Liver (tissue), 9 donors: ENCODE results near the gene TBC1D16. TPM values are rescaled to one million over a fixed set of nuclear protein-coding genes. Genes with fewer than 3 reads are reported as not detected.

Source experiments
- DNase-seq: peaks from one replicate; pipeline ENCODE4 v3.0.0-alpha.2; 2017; ENCODE audit warnings: low spot score
- H3K27ac ChIP-seq, 2 donors: one replicate each; pipeline ENCODE4 v1.7.0; 2013; ENCODE audit warnings: inconsistent platforms in 2 of 2, low read length in 2 of 2, control low read depth in 1 of 2, low read depth in 1 of 2, mild to moderate bottlenecking in 1 of 2
- H3K27me3 ChIP-seq, 4 donors: one replicate each; pipeline versions ENCODE4 v1.6.1 to v1.7.0; 2013; ENCODE audit warnings: low read length in 3 of 4, inconsistent platforms in 1 of 4, mild to moderate bottlenecking in 1 of 4, moderate library complexity in 1 of 4; ENCODE audit not compliant: control insufficient read depth in 4 of 4, insufficient read depth in 4 of 4
- H3K36me3 ChIP-seq, 4 donors: one replicate each; pipeline versions ENCODE4 v1.6.1 to v1.7.0; 2013; ENCODE audit warnings: low read length in 3 of 4, mild to moderate bottlenecking in 3 of 4, low read depth in 1 of 4, moderate library complexity in 1 of 4; ENCODE audit not compliant: control insufficient read depth in 4 of 4, insufficient read depth in 3 of 4
- H3K4me1 ChIP-seq, 4 donors: one replicate each; pipeline versions ENCODE4 v1.6.1 to v1.7.0; 2013; ENCODE audit warnings: low read length in 3 of 4, mild to moderate bottlenecking in 3 of 4, moderate library complexity in 1 of 4; ENCODE audit not compliant: control insufficient read depth in 4 of 4, insufficient read depth in 4 of 4
- H3K4me3 ChIP-seq, 3 donors: one replicate each; pipeline versions ENCODE4 v1.6.1 to v1.7.0; 2013; ENCODE audit warnings: low read length in 3 of 3, control low read depth in 1 of 3, low read depth in 1 of 3, mild to moderate bottlenecking in 1 of 3
- H3K9ac ChIP-seq, 2 donors: one replicate each; pipeline ENCODE4 v1.7.0; 2013; ENCODE audit warnings: low read length in 2 of 2, mild to moderate bottlenecking in 2 of 2, moderate library complexity in 2 of 2, control low read depth in 1 of 2, low read depth in 1 of 2
- H3K9me3 ChIP-seq, 4 donors: one replicate each; pipeline versions ENCODE4 v1.6.1 to v1.7.0; 2013; ENCODE audit warnings: low read length in 3 of 4; ENCODE audit not compliant: control insufficient read depth in 4 of 4
- EGR1 ChIP-seq, 2 donors: IDR thresholded peaks; 2 replicates each; pipeline ENCODE4 v1.6.1; 2016 to 2018; ENCODE audit warnings: antibody characterized with exemption in 2 of 2, low read depth in 2 of 2
- FOXA2 ChIP-seq: IDR thresholded peaks from 2 replicates; pipeline ENCODE4 v1.6.1; 2016; ENCODE audit warnings: antibody characterized with exemption
- GABPA ChIP-seq, 2 donors: IDR thresholded peaks in 1 of 2; conservative IDR thresholded peaks in 1 of 2; 2 replicates each; pipeline ENCODE4 v1.6.1; 2016; ENCODE audit warnings: antibody characterized with exemption in 2 of 2, mild to moderate bottlenecking in 1 of 2, moderate library complexity in 1 of 2
- HNF4A ChIP-seq, 2 donors: conservative IDR thresholded peaks; 2 replicates each; pipeline ENCODE4 v1.6.1; 2016; ENCODE audit warnings: antibody characterized with exemption in 2 of 2, mild to moderate bottlenecking in 2 of 2
- HNF4G ChIP-seq: IDR thresholded peaks from 2 replicates; pipeline ENCODE4 v1.6.1; 2016; ENCODE audit warnings: antibody characterized with exemption
- JUND ChIP-seq, 2 donors: IDR thresholded peaks; 2 replicates each; pipeline ENCODE4 v1.6.1; 2016; ENCODE audit warnings: antibody characterized with exemption in 2 of 2
- NR2F2 ChIP-seq: IDR thresholded peaks from 2 replicates; pipeline ENCODE4 v1.6.1; 2016; ENCODE audit warnings: antibody characterized with exemption
- RAD21 ChIP-seq, 2 donors: IDR thresholded peaks; 2 replicates each; pipeline ENCODE4 v1.6.1; 2016; ENCODE audit warnings: antibody characterized with exemption in 2 of 2, mild to moderate bottlenecking in 2 of 2
- RXRA ChIP-seq, 2 donors: IDR thresholded peaks; 2 replicates each; pipeline ENCODE4 v1.6.1; 2017 to 2018; ENCODE audit warnings: antibody characterized with exemption in 2 of 2, mild to moderate bottlenecking in 1 of 2
- SP1 ChIP-seq: IDR thresholded peaks from 2 replicates; pipeline ENCODE4 v1.6.1; 2018; ENCODE audit warnings: antibody characterized with exemption, mild to moderate bottlenecking
- YY1 ChIP-seq: IDR thresholded peaks from 2 replicates; pipeline ENCODE4 v1.6.1; 2016; ENCODE audit warnings: antibody characterized with exemption, mild to moderate bottlenecking
- WGBS: extraction: QIAGEN DNeasy Blood & Tissue Kit; methylation state at CpG from one replicate; pipeline ENCODE4 v1.1.7; 2013; 5-methylcytosine and 5-hydroxymethylcytosine counted together
- polyA plus RNA-seq, 2 donors: library from polyadenylated mRNA; stranded (reverse) in 1 of 2; unstranded in 1 of 2; fragments of 200-250 nt in 1 of 2; fragments of >200 nt in 1 of 2; fragmentation: Nextera tagmentation in 1 of 2; extraction: Ambion mirVana in 1 of 2; gene quantifications; one replicate each; pipeline versions ENCODE4 v1.2.1 to v1.2.3, GENCODE V29; 2013 to 2015
- total RNA-seq, 2 donors: library from RNA; depleted of rRNA; stranded (reverse); fragments of >200 nt; gene quantifications; one replicate each; pipeline ENCODE4 v1.2.3, GENCODE V29; 2014
- TF ChIP-seq, protein P1 (sequence below): IDR thresholded peaks from 2 replicates; pipeline ENCODE4 v1.6.1; 2016; ENCODE audit warnings: antibody characterized with exemption, mild to moderate bottlenecking
- TF ChIP-seq, protein P2 (sequence below): IDR thresholded peaks from 2 replicates; pipeline ENCODE4 v1.6.1; 2016; ENCODE audit warnings: antibody characterized with exemption
- TF ChIP-seq, protein P3 (sequence below): IDR thresholded peaks from 2 replicates; pipeline ENCODE4 v1.6.1; 2016; ENCODE audit warnings: antibody characterized with exemption
- TF ChIP-seq, protein P4 (sequence below): IDR thresholded peaks from 2 replicates; pipeline ENCODE4 v1.6.1; 2016; ENCODE audit warnings: antibody characterized with exemption
- donor health status: healthy.
- donor health status: healthy.
- donor health status: healthy.
- donor health status: healthy.
- donor health status: healthy.

Gene TBC1D16
- total and polyA plus RNA-seq, 4 donors, result 3.4 to 29.5 (median 4.7) TPM

DNA sequence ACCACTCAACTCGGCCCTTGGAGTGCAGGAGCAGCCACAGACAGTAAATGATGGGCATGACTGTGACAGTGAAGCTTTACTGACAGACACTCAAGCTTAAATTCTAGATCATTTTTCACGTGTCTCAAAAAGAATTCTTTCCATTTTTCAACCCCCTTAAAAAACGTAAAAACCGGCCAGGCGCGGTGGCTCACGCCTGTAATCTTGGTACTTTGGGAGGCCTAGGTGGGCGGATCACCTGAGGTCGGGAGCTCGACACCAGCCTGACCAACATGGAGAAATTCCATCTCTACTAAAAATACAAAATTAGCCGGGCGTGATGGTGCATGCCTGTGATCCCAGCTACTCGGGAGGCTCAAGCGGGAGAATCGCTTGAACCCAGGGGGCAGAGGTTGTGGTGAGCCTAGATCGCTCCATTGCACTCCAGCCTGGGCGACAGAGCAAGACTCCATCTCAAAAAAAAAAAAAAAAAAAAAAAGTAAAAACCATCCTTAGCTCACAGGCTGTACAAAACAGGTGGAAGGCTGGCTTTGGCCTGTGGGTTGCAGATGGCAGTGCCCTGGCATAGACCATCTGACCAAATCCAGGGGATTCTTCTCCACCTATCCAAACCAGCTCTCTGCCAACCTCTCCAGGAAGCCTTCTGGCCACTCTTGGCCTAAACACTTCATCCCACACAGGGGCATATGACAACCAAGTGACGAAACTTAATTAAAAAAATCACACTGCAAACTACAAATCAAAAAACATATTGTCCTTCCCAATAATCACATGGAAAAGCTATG is 18.3 kb downstream of the TBC1D16 start:
- Histone ChIP-seq H3K4me1 (peaks cover 4 to 21% (median 16%) of the 10 kb centered on the region in 4 donors), H3K4me3 (no peak overlapping the region), H3K36me3 (peaks cover 0 to 5% (median 0%) of the 10 kb centered on the region in 4 donors), H3K27ac (no peak overlapping the region), H3K9me3 (no peaks in the 10 kb centered on the region), H3K9ac (peak overlapping the region in 1 of 2 donors; percentile 31), H3K27me3 (no peaks in the 10 kb centered on the region)
- WGBS, result 96% methylated on average over 18 of the region's 18 CpGs
- TF ChIP-seq GABPA (IDR thresholded peaks at IDR 0.05 in 1 of 2, conservative IDR thresholded peaks at IDR 0.05 in 1 of 2) (no peak), YY1 (no peak), HNF4G (no peak), RAD21 (IDR thresholded peaks at IDR 0.05) (no peak), HNF4A (conservative IDR thresholded peaks at IDR 0.05) (no peak), EGR1 (IDR thresholded peaks at IDR 0.05; ENCODE audit: low read depth in 2 of 2) (no peak), SP1 (no peak), NR2F2 (no peak), FOXA2 (no peak), RXRA (IDR thresholded peaks at IDR 0.05) (no peak)
- TF ChIP-seq, protein P1, sequence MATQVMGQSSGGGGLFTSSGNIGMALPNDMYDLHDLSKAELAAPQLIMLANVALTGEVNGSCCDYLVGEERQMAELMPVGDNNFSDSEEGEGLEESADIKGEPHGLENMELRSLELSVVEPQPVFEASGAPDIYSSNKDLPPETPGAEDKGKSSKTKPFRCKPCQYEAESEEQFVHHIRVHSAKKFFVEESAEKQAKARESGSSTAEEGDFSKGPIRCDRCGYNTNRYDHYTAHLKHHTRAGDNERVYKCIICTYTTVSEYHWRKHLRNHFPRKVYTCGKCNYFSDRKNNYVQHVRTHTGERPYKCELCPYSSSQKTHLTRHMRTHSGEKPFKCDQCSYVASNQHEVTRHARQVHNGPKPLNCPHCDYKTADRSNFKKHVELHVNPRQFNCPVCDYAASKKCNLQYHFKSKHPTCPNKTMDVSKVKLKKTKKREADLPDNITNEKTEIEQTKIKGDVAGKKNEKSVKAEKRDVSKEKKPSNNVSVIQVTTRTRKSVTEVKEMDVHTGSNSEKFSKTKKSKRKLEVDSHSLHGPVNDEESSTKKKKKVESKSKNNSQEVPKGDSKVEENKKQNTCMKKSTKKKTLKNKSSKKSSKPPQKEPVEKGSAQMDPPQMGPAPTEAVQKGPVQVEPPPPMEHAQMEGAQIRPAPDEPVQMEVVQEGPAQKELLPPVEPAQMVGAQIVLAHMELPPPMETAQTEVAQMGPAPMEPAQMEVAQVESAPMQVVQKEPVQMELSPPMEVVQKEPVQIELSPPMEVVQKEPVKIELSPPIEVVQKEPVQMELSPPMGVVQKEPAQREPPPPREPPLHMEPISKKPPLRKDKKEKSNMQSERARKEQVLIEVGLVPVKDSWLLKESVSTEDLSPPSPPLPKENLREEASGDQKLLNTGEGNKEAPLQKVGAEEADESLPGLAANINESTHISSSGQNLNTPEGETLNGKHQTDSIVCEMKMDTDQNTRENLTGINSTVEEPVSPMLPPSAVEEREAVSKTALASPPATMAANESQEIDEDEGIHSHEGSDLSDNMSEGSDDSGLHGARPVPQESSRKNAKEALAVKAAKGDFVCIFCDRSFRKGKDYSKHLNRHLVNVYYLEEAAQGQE, result no peak
- TF ChIP-seq, protein P2, sequence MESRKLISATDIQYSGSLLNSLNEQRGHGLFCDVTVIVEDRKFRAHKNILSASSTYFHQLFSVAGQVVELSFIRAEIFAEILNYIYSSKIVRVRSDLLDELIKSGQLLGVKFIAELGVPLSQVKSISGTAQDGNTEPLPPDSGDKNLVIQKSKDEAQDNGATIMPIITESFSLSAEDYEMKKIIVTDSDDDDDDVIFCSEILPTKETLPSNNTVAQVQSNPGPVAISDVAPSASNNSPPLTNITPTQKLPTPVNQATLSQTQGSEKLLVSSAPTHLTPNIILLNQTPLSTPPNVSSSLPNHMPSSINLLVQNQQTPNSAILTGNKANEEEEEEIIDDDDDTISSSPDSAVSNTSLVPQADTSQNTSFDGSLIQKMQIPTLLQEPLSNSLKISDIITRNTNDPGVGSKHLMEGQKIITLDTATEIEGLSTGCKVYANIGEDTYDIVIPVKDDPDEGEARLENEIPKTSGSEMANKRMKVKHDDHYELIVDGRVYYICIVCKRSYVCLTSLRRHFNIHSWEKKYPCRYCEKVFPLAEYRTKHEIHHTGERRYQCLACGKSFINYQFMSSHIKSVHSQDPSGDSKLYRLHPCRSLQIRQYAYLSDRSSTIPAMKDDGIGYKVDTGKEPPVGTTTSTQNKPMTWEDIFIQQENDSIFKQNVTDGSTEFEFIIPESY, result no peak
- TF ChIP-seq, protein P3, sequence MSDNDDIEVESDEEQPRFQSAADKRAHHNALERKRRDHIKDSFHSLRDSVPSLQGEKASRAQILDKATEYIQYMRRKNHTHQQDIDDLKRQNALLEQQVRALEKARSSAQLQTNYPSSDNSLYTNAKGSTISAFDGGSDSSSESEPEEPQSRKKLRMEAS, result no peak
- no peak for DNase-seq

DNA sequence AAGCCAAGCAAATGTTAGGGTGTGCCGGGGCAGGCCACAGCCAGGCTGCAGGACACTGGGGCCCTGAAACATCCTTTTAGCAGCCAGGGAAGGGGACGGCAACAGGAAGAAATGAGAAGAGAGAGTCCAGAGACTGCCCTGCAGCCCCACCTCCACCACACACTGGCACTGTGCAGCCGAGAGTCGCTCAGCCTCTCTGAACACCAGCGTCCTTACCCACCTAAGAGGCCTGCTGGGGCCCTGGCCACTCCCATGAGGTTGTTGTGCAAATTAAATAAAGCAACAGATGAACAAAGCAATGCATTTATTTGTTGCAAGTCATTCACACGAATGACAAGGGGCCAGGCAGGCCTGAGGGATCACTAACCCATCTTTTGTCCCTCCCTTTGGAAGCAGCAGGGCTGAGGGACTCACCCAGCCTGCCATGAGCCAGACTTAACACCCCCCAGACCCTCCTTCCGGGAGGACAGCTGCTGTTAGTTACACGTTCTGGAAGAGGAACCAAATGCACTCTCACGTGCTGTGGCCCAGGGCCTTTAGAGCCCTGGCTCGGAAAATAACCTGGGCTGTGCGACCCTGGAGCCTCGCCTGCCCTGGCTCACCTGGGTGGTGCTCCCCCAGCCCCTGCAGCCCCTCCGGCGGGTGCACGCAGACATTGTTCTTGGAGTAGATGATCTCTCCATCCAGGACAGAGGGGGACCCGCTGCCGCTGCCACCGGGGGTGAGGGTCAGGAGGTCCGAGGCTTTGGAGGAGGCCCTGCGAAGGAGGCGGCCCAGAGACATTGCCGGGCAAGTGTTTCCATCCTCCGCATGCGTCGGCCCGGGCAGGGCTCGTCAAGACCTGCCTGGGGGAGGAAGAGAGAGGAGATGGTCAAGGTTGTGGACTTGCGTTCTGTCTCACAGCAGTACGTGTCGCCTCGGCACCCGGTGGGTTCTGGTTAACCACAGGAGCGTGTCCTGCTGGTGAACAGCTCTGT is 22.6 kb downstream of the TBC1D16 start:
- WGBS, result 94% methylated on average over 33 of the region's 33 CpGs
- Histone ChIP-seq H3K4me3 (no peak overlapping the region), H3K27me3 (no peaks in the 10 kb centered on the region), H3K4me1 (peaks cover 3 to 11% (median 7%) of the 10 kb centered on the region in 4 donors), H3K36me3 (peaks cover 0 to 9% (median 2%) of the 10 kb centered on the region in 4 donors), H3K27ac (no peak overlapping the region), H3K9ac (no peak overlapping the region), H3K9me3 (no peaks in the 10 kb centered on the region)
- DNase-seq, result no peak
- TF ChIP-seq, protein P4, sequence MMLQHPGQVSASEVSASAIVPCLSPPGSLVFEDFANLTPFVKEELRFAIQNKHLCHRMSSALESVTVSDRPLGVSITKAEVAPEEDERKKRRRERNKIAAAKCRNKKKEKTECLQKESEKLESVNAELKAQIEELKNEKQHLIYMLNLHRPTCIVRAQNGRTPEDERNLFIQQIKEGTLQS, result no peak
- TF ChIP-seq YY1, result no peak
- no peak for TF ChIP-seq GABPA (IDR thresholded peaks at IDR 0.05 in 1 of 2, conservative IDR thresholded peaks at IDR 0.05 in 1 of 2)
- TF ChIP-seq, protein P1, result no peak
- TF ChIP-seq, protein P2, result no peak
- TF ChIP-seq JUND (IDR thresholded peaks at IDR 0.05), result no peak
- no peak for TF ChIP-seq EGR1 (IDR thresholded peaks at IDR 0.05; ENCODE audit: low read depth in 2 of 2)
- TF ChIP-seq, protein P3, result no peak
- no peak for TF ChIP-seq NR2F2
